NOMO-1 treated with DMSO at 0.1 percent for 48 hours (cell line): Measurements from ENCODE around the gene HEG1.
"Not testable (repeated sequence)": the region's sequence is repeated elsewhere in the genome, so short reads cannot be mapped to it uniquely, and the experiment has no call there.

Experiments used
- DNase-seq: peaks from one replicate; lab custom pipeline; 2025; ENCODE audit not compliant: unreplicated experiment; lab: John Stamatoyannopoulos, UW

Gene HEG1

GRCh38 chr3:124960105-124960504 lies 95.7 kb downstream of the HEG1 start:
- DNase-seq = no peak

DNA sequence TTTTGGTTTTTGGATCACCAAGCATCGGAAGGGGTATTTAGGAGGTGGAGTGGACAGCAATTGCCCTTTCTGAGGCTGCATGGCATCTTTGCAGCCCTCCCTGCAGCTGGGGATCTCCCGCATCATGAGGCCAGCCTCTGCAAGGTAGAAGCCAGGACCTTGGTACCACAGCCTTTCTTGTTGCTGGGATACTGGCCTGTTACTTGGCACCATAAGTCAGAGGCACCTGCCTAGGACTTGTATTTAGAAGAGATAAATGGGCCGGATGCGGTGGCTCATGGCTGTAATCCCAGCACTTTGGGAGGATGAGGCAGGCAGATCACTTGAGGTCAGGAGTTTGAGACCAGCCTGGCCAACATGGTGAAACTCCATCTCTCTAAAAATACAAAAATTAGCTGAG lies 97.8 kb downstream of the HEG1 start:
- DNase-seq = not testable (repeated sequence)

DNA sequence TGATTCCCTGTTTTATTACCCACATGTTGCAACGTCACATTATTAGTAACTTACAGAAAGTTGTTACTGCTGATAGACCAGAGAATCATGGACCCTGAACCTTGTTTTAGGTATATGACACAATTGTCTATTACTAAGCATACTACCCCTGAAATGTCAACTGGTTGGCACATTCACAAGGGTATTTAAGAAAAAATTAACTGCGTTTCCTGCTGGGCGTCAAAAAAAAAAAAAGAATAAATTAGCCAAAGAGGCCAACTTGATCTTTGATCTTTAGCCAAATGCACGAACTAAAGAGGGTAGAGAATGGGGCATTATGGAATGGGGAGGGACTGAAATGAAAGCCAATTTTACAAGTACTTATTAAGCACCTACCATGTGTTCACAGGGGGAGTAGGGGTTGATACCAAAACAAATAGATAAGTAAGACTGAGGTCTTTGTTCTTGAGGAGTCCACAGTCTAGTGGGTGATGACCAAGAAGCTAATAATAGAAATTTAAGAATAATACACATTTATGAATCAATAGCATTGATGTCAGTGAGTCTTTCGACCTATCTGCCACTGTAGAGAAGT lies 103.4 kb downstream of the HEG1 start:
- no peak for DNase-seq

- no peak for DNase-seq
These were observed 104.1 kb downstream of the HEG1 start for GRCh38 chr3:124951511-124952281.

DNA sequence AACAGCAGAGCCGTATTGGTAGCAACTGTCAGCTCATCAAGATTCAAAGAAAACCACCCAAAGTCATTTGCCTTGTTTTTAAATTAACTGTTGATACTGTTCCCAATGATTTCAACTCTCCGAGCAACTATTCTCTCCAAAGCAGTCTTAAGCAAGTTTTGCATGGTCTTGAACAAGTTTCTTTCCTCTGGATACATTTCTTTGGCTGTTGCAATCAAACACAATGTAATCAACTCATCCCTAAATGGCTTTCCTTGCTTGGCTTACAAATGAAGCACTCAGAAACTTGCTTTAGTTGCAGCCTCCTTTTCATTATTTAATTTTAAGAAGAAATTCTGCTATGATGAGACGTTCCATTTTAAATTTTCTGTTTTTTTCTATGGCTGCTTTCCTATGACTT lies 105.8 kb downstream of the HEG1 start:
- no peak for DNase-seq

GRCh38 chr3:124942613-124943012 lies 113.2 kb downstream of the HEG1 start:
- peak; percentile 7 for DNase-seq

DNA sequence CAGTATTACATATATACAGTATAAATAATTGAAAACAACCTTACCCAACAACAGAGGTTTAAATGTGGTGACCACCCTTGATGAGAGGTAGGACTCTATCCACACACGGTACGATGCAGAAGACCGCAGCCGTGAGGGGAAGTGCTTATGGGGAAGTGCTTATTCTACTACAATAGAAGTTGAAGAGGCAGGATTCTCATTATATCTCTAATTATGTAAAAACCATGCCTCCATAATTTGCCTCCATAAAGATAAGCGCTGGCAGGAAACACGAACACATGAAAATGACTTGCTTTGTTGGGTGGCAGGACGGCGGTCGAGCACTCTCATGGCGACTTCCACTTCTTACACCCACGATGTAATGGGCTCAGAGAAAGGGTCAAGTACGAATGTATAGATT lies 114.0 kb downstream of the HEG1 start:
- peak; percentile 93 for DNase-seq

DNA sequence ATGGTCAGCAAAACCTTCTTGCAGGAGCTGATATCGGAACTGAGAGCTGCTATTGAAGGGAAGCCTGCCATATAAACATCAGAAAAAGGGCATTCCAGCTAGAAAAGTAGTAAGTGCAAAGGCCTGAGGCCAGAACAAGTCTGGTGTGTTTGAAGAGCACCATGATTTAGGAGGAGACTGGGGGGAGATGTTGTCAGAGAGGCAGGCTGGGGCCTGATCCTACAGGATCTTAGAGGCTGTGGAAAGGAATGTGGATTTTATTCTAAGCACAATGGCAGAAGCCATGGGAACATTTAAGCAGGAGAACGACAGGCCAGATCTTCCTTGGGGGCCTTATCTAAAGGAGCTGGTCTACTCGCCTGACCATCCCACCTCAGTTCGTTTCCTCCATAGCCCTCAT lies 116.1 kb downstream of the HEG1 start:
- no peak for DNase-seq

- no peak for DNase-seq
These were observed 116.9 kb downstream of the HEG1 start for GRCh38 chr3:124938896-124939295.

DNA sequence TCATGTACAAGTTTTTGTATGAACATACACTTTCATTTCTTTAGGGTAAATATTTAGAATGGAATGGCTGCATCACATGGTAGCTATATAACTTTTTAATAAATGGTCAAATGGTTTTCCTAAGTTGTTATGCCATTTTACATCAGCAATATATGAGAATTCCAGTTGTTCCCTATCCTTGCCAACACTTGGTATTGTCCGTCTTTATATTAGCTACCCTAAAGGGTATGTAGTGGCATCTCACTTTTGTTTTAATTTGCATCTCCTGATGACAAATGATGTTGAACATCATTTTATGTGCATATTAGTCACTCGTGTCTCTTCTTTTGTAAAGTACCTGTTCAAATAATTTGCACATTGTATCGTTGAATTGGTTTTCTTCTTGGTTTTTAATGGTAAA lies 118.7 kb downstream of the HEG1 start:
- DNase-seq = no peak

DNA sequence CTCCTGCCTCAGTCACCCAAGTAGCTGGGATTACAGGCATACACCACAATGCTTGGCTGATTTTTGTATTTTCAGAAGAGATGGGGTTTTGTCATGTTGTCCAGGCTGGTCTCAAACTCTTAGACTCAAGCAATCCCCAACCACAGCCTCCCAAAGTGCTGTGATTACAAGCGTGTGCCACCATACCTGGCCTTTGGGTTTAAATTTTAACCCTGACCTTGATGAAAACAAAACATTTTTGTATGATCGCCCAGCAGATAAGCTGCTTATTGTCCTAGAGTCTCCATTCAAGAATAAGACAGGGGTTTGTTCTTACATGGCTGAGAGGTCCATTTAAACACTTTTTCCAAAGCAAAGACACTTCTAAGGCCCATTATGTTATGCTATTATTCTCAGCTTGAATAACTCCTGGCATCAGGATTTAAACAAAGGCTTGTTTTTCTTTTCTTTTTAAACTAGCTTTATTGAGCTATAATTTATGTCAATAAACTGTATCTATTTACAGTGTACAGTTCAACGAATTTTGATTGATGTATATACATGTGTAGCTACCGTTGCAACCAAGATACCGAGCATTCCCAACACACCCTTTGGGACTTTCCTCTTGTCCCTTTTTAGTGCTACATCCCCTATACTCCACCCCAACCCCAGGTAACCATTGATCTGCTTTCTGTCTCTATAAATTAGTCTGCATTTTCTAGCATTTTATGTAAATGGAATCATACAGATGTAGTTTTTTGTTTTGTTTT lies 119.8 kb downstream of the HEG1 start:
- DNase-seq = no peak

- DNase-seq = peak; percentile 63
These were observed 120.5 kb downstream of the HEG1 start for GRCh38 chr3:124935264-124935663.

- DNase-seq = peak; percentile 81
These were observed 121.2 kb downstream of the HEG1 start, which contains the start of gene MUC13 for GRCh38 chr3:124934577-124934976. TSS of gene MUC13 (minus strand) at chr3:124934751. CDS start at chr3:124934712, 39 bp downstream.

- DNase-seq = peak; percentile 53
These were observed 127.2 kb downstream of the HEG1 start for GRCh38 chr3:124928333-124929202.

- DNase-seq = no peak
These were observed 128.2 kb downstream of the HEG1 start for GRCh38 chr3:124927574-124928045.

GRCh38 chr3:124926426-124927101 lies 129.2 kb downstream of the HEG1 start:
- peak; percentile 77 for DNase-seq

- DNase-seq = no peak
These were observed 131.1 kb downstream of the HEG1 start for GRCh38 chr3:124924741-124925140.

- no peak for DNase-seq
These were observed 132.0 kb downstream of the HEG1 start for GRCh38 chr3:124923833-124924232.

DNA sequence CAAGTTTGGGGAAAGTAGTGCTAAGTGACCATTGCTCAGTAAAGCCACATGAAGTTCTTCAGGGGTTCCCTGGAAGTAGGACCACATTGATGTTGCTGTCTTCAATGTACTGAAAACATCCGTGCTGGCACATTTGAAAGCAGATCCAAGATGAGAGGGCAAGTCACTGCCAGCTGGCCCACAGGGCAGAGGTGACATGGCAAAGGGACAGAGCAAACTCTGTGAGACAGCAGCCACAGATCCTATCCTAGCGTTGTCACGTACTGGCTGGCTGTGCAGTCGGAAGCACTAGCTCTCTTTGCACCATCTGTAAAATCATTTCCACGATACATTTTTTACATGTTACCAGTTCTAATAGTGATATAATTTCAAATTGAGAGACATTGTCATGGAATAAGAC lies 135.1 kb downstream of the HEG1 start:
- no peak for DNase-seq

- no peak for DNase-seq
These were observed 136.0 kb downstream of the HEG1 start for GRCh38 chr3:124919756-124920155.
